ENCODE results near the gene FREY1.

The FREY1 gene

DNA sequence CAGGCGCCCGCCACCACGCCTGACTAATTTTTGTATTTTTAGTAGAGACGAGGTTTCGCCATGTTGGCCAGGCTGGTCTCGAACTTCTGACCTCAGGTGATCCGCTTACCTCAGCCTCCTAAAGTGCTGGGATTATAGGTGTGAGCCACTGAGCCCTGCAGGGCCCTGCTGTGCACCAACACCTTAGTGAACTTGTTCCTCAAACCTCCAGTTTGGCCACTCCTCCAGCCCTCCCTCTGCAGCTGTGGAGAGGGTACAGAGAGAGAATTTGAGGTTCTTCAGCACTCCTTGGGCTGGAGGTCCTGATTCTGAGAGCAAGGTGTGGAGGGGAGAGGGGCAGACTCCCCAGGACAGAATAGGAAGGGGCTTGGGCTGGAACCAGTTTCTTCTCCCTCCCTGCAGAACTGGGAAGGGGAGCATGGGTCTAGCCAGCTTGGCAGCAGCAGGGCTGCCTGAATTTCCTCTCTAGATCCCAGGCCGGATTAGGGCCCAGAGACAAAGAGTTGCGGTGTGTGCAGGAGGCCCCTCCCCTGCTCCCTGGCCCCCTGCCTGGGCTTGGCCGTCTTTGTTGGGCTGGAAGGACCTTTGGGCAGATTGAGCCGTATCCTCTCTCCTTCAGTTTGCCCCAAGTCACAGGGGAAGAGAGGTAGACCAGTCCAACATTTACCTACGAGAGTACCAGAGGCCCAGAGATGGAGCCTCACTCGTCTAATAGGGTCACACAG lies 12.9 kb upstream of the FREY1 start:
- Histone ChIP-seq H3K27me3 (ENCODE audit: control insufficient read depth in 1 of 2, insufficient read depth in 2 of 2, low read length in 2 of 2) (peaks cover 4 to 33% of the 10 kb centered on the region in 2 donors), H3K9ac (ENCODE audit: low read length) (no peak overlapping the region), H3K4me3 (ENCODE audit: low read depth in 1 of 2, low read length in 2 of 2) (no peak overlapping the region), H3K4me1 (ENCODE audit: insufficient read depth, low read length) (peaks cover 12% of the 10 kb centered on the region), H3K9me3 (ENCODE audit: low read length) (no peaks in the 10 kb centered on the region), H3K27ac (ENCODE audit: low read depth, low read length) (no peak overlapping the region), H3K36me3 (ENCODE audit: insufficient read depth, low read length) (peaks cover 7% of the 10 kb centered on the region)

GRCh38 chr11:45918962-45919675 lies 12.0 kb upstream of the FREY1 start:
- H3K9ac ChIP-seq (ENCODE audit: low read length) = no peak overlapping the region
- no peaks in the 10 kb centered on the region for H3K9me3 ChIP-seq (ENCODE audit: low read length)
- H3K4me3 ChIP-seq (ENCODE audit: low read depth in 1 of 2, low read length in 2 of 2) = peak overlapping the region in 1 of 2 donors; percentile 99
- peaks cover 12% of the 10 kb centered on the region for H3K4me1 ChIP-seq (ENCODE audit: insufficient read depth, low read length)
- peaks cover 15% of the 10 kb centered on the region for H3K36me3 ChIP-seq (ENCODE audit: insufficient read depth, low read length)
- no peak overlapping the region for H3K27ac ChIP-seq (ENCODE audit: low read depth, low read length)
- H3K27me3 ChIP-seq (ENCODE audit: control insufficient read depth in 1 of 2, insufficient read depth in 2 of 2, low read length in 2 of 2) = peaks cover 4 to 26% of the 10 kb centered on the region in 2 donors

DNA sequence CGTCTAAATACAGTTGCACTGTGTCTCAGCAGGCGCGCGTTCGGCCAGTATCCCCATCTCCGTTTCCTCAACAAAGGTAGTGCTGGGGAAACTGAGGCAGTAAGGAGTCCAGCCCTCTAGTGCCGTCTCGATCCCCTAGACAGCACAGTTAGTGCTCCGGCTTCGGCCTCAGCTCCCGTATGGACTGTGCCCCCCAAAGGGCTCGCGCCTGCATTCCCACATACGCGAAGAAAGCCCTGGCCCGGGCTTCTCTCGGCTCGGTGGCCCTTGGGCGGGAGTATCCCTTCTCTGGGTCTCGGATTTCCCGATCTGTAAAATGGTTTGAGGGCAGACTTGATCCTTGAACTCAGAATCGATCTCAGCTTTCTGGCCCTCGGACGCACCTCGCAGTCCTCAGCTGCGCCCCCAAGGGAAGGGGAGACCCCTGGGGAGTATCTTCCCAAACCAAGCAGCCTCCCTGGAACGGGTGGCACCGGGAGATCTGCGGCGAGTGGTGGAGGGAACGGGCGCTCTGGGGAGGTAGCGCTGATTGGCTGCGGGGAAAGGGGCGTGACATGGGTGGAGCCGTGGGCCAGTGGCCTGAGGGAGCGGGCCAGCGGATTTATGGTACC lies 11.4 kb upstream of the FREY1 start:
- Histone ChIP-seq H3K9ac (ENCODE audit: low read length) (peak overlapping the region; percentile 86), H3K4me1 (ENCODE audit: insufficient read depth, low read length) (peaks cover 12% of the 10 kb centered on the region), H3K36me3 (ENCODE audit: insufficient read depth, low read length) (peaks cover 22% of the 10 kb centered on the region), H3K9me3 (ENCODE audit: low read length) (no peaks in the 10 kb centered on the region), H3K4me3 (ENCODE audit: low read depth in 1 of 2, low read length in 2 of 2) (peak overlapping the region; percentile 86 to 99), H3K27ac (ENCODE audit: low read depth, low read length) (peak overlapping the region; percentile 92), H3K27me3 (ENCODE audit: control insufficient read depth in 1 of 2, insufficient read depth in 2 of 2, low read length in 2 of 2) (peaks cover 4 to 23% of the 10 kb centered on the region in 2 donors)

- Histone ChIP-seq H3K27ac (ENCODE audit: low read depth, low read length) (peak within 1 kb of the TSS; percentile 92), H3K9me3 (ENCODE audit: low read length) (no peaks in the 10 kb centered on the region), H3K4me3 (ENCODE audit: low read depth in 1 of 2, low read length in 2 of 2) (peak within 1 kb of the TSS; percentile 86 to 99), H3K9ac (ENCODE audit: low read length) (peak within 1 kb of the TSS; percentile 86), H3K36me3 (ENCODE audit: insufficient read depth, low read length) (peaks cover 27% of the 10 kb centered on the region), H3K27me3 (ENCODE audit: control insufficient read depth in 1 of 2, insufficient read depth in 2 of 2, low read length in 2 of 2) (peaks cover 0 to 17% of the 10 kb centered on the region in 2 donors), H3K4me1 (ENCODE audit: insufficient read depth, low read length) (peaks cover 12% of the 10 kb centered on the region)
Measured at GRCh38 chr11:45917623-45918330, 10.7 kb upstream of the FREY1 start, which contains the start of gene PEX16. PEX16 (minus strand) TSS chr11:45917877; CDS start chr11:45917811, 66 bp downstream.

DNA sequence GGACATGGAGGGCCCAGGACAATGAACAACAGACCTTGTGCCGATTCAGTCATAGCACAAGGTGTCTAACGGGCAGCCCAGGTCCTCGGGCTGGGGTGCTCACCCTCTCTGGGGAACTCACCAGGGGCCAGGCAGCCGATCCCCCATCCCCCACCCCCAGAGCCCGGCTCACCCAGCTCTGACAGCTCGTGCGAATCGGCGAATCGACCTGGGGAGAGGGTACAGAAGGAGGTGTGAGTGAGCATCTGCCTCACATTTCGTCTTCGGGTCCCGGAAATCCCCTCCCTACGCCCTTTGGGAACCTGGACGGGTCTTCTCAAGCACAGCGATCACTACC lies 10.2 kb upstream of the FREY1 start:
- Histone ChIP-seq H3K4me1 (ENCODE audit: insufficient read depth, low read length) (peaks cover 12% of the 10 kb centered on the region), H3K4me3 (ENCODE audit: low read depth in 1 of 2, low read length in 2 of 2) (peak overlapping the region; percentile 86 to 99), H3K9ac (ENCODE audit: low read length) (peak overlapping the region; percentile 86), H3K9me3 (ENCODE audit: low read length) (no peaks in the 10 kb centered on the region), H3K27ac (ENCODE audit: low read depth, low read length) (peak overlapping the region; percentile 92), H3K27me3 (ENCODE audit: control insufficient read depth in 1 of 2, insufficient read depth in 2 of 2, low read length in 2 of 2) (peaks cover 0 to 11% of the 10 kb centered on the region in 2 donors), H3K36me3 (ENCODE audit: insufficient read depth, low read length) (peaks cover 27% of the 10 kb centered on the region)

DNA sequence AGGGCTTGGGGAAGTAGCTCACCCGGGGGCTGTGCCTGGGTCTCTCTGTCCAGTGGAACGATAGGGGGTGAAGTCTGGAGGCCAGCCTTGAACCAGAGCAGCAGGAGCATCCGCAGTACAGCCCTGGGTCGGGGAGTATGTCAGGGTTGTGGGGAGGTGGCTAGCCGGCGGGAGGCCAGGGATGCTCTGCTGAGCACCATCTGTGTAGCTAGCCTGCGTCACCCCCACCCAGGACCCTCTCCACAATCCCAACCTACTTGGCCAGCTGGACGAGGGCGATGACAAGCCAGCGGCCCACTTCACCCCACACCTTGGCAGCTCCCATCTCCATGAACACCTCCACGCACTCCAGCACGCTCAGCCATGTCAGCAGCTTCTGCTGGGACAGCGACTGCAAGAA lies 8.4 kb upstream of the FREY1 start:
- Histone ChIP-seq H3K4me3 (ENCODE audit: low read depth in 1 of 2, low read length in 2 of 2) (no peak overlapping the region), H3K9ac (ENCODE audit: low read length) (no peak overlapping the region), H3K4me1 (ENCODE audit: insufficient read depth, low read length) (peaks cover 12% of the 10 kb centered on the region), H3K36me3 (ENCODE audit: insufficient read depth, low read length) (peaks cover 30% of the 10 kb centered on the region), H3K27ac (ENCODE audit: low read depth, low read length) (no peak overlapping the region), H3K27me3 (ENCODE audit: control insufficient read depth in 1 of 2, insufficient read depth in 2 of 2, low read length in 2 of 2) (no peaks in the 10 kb centered on the region), H3K9me3 (ENCODE audit: low read length) (no peaks in the 10 kb centered on the region)

GRCh38 chr11:45913942-45914635 lies 7.0 kb upstream of the FREY1 start:
- no peak overlapping the region for H3K9ac ChIP-seq (ENCODE audit: low read length)
- no peak overlapping the region for H3K27ac ChIP-seq (ENCODE audit: low read depth, low read length)
- H3K4me1 ChIP-seq (ENCODE audit: insufficient read depth, low read length) = peaks cover 12% of the 10 kb centered on the region
- no peaks in the 10 kb centered on the region for H3K9me3 ChIP-seq (ENCODE audit: low read length)
- H3K4me3 ChIP-seq (ENCODE audit: low read depth in 1 of 2, low read length in 2 of 2) = no peak overlapping the region
- no peaks in the 10 kb centered on the region for H3K27me3 ChIP-seq (ENCODE audit: control insufficient read depth in 1 of 2, insufficient read depth in 2 of 2, low read length in 2 of 2)
- H3K36me3 ChIP-seq (ENCODE audit: insufficient read depth, low read length) = peaks cover 30% of the 10 kb centered on the region

DNA sequence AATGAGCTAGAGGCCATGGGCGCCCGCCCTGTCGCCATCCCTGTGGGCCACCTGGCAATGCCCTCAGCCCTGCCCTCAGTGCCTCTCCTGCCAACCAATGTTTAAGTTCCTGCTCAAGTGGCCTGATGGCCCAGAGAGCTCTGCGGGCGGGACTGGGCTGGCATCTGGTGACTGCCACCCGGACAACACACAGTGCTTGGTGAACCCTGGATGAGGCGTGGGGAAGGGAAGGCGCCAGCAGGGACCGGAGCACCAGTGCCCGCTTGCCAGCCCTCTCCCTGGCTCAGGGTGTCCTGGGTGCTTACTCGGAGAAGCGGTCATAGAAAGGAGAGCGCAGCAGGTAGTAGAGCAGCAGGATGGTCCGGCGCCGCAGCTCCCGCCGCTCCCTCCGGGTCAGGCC lies 6.4 kb upstream of the FREY1 start:
- Histone ChIP-seq H3K27ac (ENCODE audit: low read depth, low read length) (no peak overlapping the region), H3K9me3 (ENCODE audit: low read length) (no peaks in the 10 kb centered on the region), H3K9ac (ENCODE audit: low read length) (no peak overlapping the region), H3K4me3 (ENCODE audit: low read depth in 1 of 2, low read length in 2 of 2) (no peak overlapping the region), H3K4me1 (ENCODE audit: insufficient read depth, low read length) (peaks cover 12% of the 10 kb centered on the region), H3K36me3 (ENCODE audit: insufficient read depth, low read length) (peaks cover 30% of the 10 kb centered on the region), H3K27me3 (ENCODE audit: control insufficient read depth in 1 of 2, insufficient read depth in 2 of 2, low read length in 2 of 2) (no peaks in the 10 kb centered on the region)

- H3K4me1 ChIP-seq (ENCODE audit: insufficient read depth, low read length) = no peaks in the 10 kb centered on the region
- no peak overlapping the region for H3K9ac ChIP-seq (ENCODE audit: low read length)
- H3K27me3 ChIP-seq (ENCODE audit: control insufficient read depth in 1 of 2, insufficient read depth in 2 of 2, low read length in 2 of 2) = no peaks in the 10 kb centered on the region
- H3K9me3 ChIP-seq (ENCODE audit: low read length) = no peaks in the 10 kb centered on the region
- H3K36me3 ChIP-seq (ENCODE audit: insufficient read depth, low read length) = peaks cover 27% of the 10 kb centered on the region
- H3K27ac ChIP-seq (ENCODE audit: low read depth, low read length) = no peak overlapping the region
- no peak overlapping the region for H3K4me3 ChIP-seq (ENCODE audit: low read depth in 1 of 2, low read length in 2 of 2)
Measured at GRCh38 chr11:45910623-45911022, 3.6 kb upstream of the FREY1 start.

GRCh38 chr11:45909594-45910475 lies 2.8 kb upstream of the FREY1 start:
- Histone ChIP-seq H3K36me3 (ENCODE audit: insufficient read depth, low read length) (peaks cover 22% of the 10 kb centered on the region), H3K9ac (ENCODE audit: low read length) (no peak overlapping the region), H3K27ac (ENCODE audit: low read depth, low read length) (no peak overlapping the region), H3K4me1 (ENCODE audit: insufficient read depth, low read length) (no peaks in the 10 kb centered on the region), H3K9me3 (ENCODE audit: low read length) (no peaks in the 10 kb centered on the region), H3K4me3 (ENCODE audit: low read depth in 1 of 2, low read length in 2 of 2) (no peak overlapping the region), H3K27me3 (ENCODE audit: control insufficient read depth in 1 of 2, insufficient read depth in 2 of 2, low read length in 2 of 2) (no peaks in the 10 kb centered on the region)
